H9 (cell line): ENCODE results near the gene PPARA. TPM values are rescaled to one million over a fixed set of nuclear protein-coding genes. Genes with fewer than 3 reads are reported as not detected.

Experiments used
- DNase-seq: peaks from one replicate; pipeline ENCODE4 v3.0.0-alpha.2; 2017
- H2AFZ ChIP-seq: one replicate; pipeline ENCODE4 v1.6.1; 2013; ENCODE audit warnings: mild to moderate bottlenecking, low read length, control low read depth, moderate library complexity
- H2AK5ac ChIP-seq: 2 replicates; pipeline ENCODE4 v1.6.1; 2013; ENCODE audit warnings: low read length, control low read depth, mixed read lengths; ENCODE audit not compliant: insufficient read length
- H2BK120ac ChIP-seq: one replicate; pipeline ENCODE4 v1.6.1; 2013; ENCODE audit warnings: low read depth, mild to moderate bottlenecking, low read length, control low read depth, inconsistent platforms; ENCODE audit not compliant: poor library complexity, severe bottlenecking
- H2BK12ac ChIP-seq: 2 replicates; pipeline ENCODE4 v1.6.1; 2013; ENCODE audit warnings: low read length, control low read depth, mixed read lengths, low read depth; ENCODE audit not compliant: insufficient read length
- H2BK15ac ChIP-seq: 2 replicates; pipeline ENCODE4 v1.6.1; 2013; ENCODE audit warnings: low read depth, low read length, control low read depth
- H2BK20ac ChIP-seq: one replicate; pipeline ENCODE4 v1.6.1; 2013; ENCODE audit warnings: low read depth, mild to moderate bottlenecking, low read length, control low read depth, inconsistent platforms; ENCODE audit not compliant: poor library complexity, severe bottlenecking
- H2BK5ac ChIP-seq: 2 replicates; pipeline ENCODE4 v1.6.1; 2013; ENCODE audit warnings: low read length, control low read depth, mixed read lengths; ENCODE audit not compliant: insufficient read length
- H3K14ac ChIP-seq: 2 replicates; pipeline ENCODE4 v1.6.1; 2013; ENCODE audit warnings: low read length, control low read depth; ENCODE audit not compliant: insufficient read depth
- H3K18ac ChIP-seq: 2 replicates; pipeline ENCODE4 v1.6.1; 2013; ENCODE audit warnings: low read depth, mild to moderate bottlenecking, mixed read lengths, low read length, control low read depth; ENCODE audit not compliant: insufficient read length
- H3K23ac ChIP-seq: 2 replicates; pipeline ENCODE4 v1.6.1; 2013; ENCODE audit warnings: low read length, control low read depth, mixed read lengths, low read depth; ENCODE audit not compliant: insufficient read length
- H3K23me2 ChIP-seq: 2 replicates; pipeline ENCODE4 v1.6.1; 2013; ENCODE audit warnings: low read depth, mild to moderate bottlenecking, mixed read lengths, low read length, control low read depth; ENCODE audit not compliant: insufficient read length, poor library complexity, severe bottlenecking
- H3K27ac ChIP-seq: 2 replicates; pipeline ENCODE4 v1.5.1; 2013; ENCODE audit warnings: low read length, control low read depth, mixed read lengths, low read depth; ENCODE audit not compliant: insufficient read length
- H3K27me3 ChIP-seq: 2 replicates; pipeline ENCODE4 v1.6.1; 2013; ENCODE audit warnings: low read length, control low read depth, inconsistent platforms; ENCODE audit not compliant: insufficient read depth
- H3K4ac ChIP-seq: 2 replicates; pipeline ENCODE4 v1.6.1; 2013; ENCODE audit warnings: low read depth, mild to moderate bottlenecking, control low read depth, inconsistent platforms, low read length, moderate library complexity
- H3K4me1 ChIP-seq: 2 replicates; pipeline ENCODE4 v1.6.1; 2013; ENCODE audit warnings: low read length, control low read depth, inconsistent platforms; ENCODE audit not compliant: insufficient read depth
- H3K4me2 ChIP-seq: 2 replicates; pipeline ENCODE4 v1.6.1; 2013; ENCODE audit warnings: low read length, control low read depth, mixed read lengths; ENCODE audit not compliant: insufficient read length, insufficient read depth
- H3K56ac ChIP-seq: 2 replicates; pipeline ENCODE4 v1.6.1; 2013; ENCODE audit warnings: low read depth, mild to moderate bottlenecking, mixed read lengths, low read length, control low read depth; ENCODE audit not compliant: insufficient read length
- H3K79me1 ChIP-seq: 2 replicates; pipeline ENCODE4 v1.6.1; 2013; ENCODE audit warnings: low read depth, mild to moderate bottlenecking, moderate library complexity, low read length, control low read depth, inconsistent platforms; ENCODE audit not compliant: insufficient read depth, poor library complexity, severe bottlenecking
- H3K79me2 ChIP-seq: 2 replicates; pipeline ENCODE4 v1.6.1; 2013; ENCODE audit warnings: low read length, control low read depth, inconsistent platforms; ENCODE audit not compliant: insufficient read depth
- H3K9ac ChIP-seq: 2 replicates; pipeline ENCODE4 v1.6.1; 2013; ENCODE audit warnings: low read length, control low read depth, mixed read lengths; ENCODE audit not compliant: insufficient read length; ENCODE audit errors: extremely low read depth
- H3K9me3 ChIP-seq: one replicate; pipeline ENCODE4 v1.6.1; 2013; ENCODE audit warnings: low read depth, low read length, inconsistent platforms; ENCODE audit not compliant: control insufficient read depth
- H3T11ph ChIP-seq: one replicate; pipeline ENCODE4 v1.6.1; 2013; ENCODE audit warnings: mild to moderate bottlenecking, low read length, control low read depth, inconsistent platforms
- H4K20me1 ChIP-seq: one replicate; pipeline ENCODE4 v1.6.1; 2013; ENCODE audit not compliant: control insufficient read depth, insufficient read length, insufficient read depth
- H4K5ac ChIP-seq: 2 replicates; pipeline ENCODE4 v1.6.1; 2013; ENCODE audit warnings: low read depth, mild to moderate bottlenecking, mixed read lengths, low read length, control low read depth; ENCODE audit not compliant: insufficient read length
- H4K8ac ChIP-seq: replicated peaks from 2 replicates; pipeline ENCODE4 v1.6.1; 2013; ENCODE audit warnings: low read length, control low read depth, mixed read lengths, low read depth; ENCODE audit not compliant: insufficient read length
- H4K91ac ChIP-seq: 2 replicates; pipeline ENCODE4 v1.6.1; 2013; ENCODE audit warnings: low read depth, mild to moderate bottlenecking, moderate library complexity, mixed read lengths, low read length, control low read depth; ENCODE audit not compliant: insufficient read length
- H3K27ac Mint-ChIP-seq, 3 experiments: 2 replicates in 2 of 3; 3 replicates in 1 of 3; pipeline ENCODE4 v1.8.0; 2020 to 2021; ENCODE audit warnings: mixed read lengths in 3 of 3, mild to moderate bottlenecking in 1 of 3, moderate library complexity in 1 of 3
- H3K27me3 Mint-ChIP-seq: 2 replicates; pipeline ENCODE4 v1.8.0; 2021; ENCODE audit warnings: low read depth, mild to moderate bottlenecking, moderate library complexity, mixed read lengths
- H3K36me3 Mint-ChIP-seq, 3 experiments: 2 replicates in 2 of 3; 3 replicates in 1 of 3; pipeline ENCODE4 v1.8.0; 2020 to 2021; ENCODE audit warnings: low read depth in 3 of 3, mixed read lengths in 3 of 3; ENCODE audit not compliant: insufficient read depth in 1 of 3
- H3K4me1 Mint-ChIP-seq, 2 experiments: 2 replicates each; pipeline ENCODE4 v1.8.0; 2020; ENCODE audit warnings: mixed read lengths in 2 of 2
- H3K4me3 Mint-ChIP-seq, 2 experiments: 2 replicates in 1 of 2; 3 replicates in 1 of 2; pipeline ENCODE4 v1.8.0; 2020 to 2021; ENCODE audit warnings: mild to moderate bottlenecking in 2 of 2, mixed read lengths in 2 of 2, moderate library complexity in 1 of 2
- H3K9me3 Mint-ChIP-seq, 2 experiments: 2 replicates in 1 of 2; 3 replicates in 1 of 2; pipeline ENCODE4 v1.8.0; 2020; ENCODE audit warnings: mild to moderate bottlenecking in 2 of 2, mixed read lengths in 2 of 2, moderate library complexity in 1 of 2
- CTCF ChIP-seq: fragments of 200-600 bp; sonication (generic); conservative IDR thresholded peaks from 3 replicates; pipeline ENCODE4 v1.8.0; 2021; ENCODE audit warnings: antibody characterized with exemption, mild to moderate bottlenecking
- WGBS: extraction: QIAGEN DNeasy Blood & Tissue Kit; methylation state at CpG from one replicate; pipeline ENCODE4 v1.1.7; 2013; ENCODE audit warnings: missing lambda C conversion rate, low lambda C conversion rate, mixed read lengths; ENCODE audit not compliant: insufficient read length; ENCODE audit errors: extremely low coverage; 5-methylcytosine and 5-hydroxymethylcytosine counted together
- total RNA-seq: library from RNA; stranded (reverse); gene quantifications from 2 replicates; pipeline ENCODE4 v1.2.1, GENCODE V29; 2021

Gene PPARA
- total RNA-seq, 1 experiment from 2014 or later: 7.3 TPM

- Histone ChIP-seq H3K14ac (no peak overlapping the region), H4K20me1 (no peaks in the 10 kb centered on the region), H4K8ac (no peak overlapping the region), H2BK15ac (no peak overlapping the region), H3K27me3 (no peaks in the 10 kb centered on the region), H3K4me1 (no peaks in the 10 kb centered on the region), H2BK20ac (no peak overlapping the region), H2AK5ac (no peak overlapping the region), H3K9ac (no peak overlapping the region), H3K56ac (no peak overlapping the region), H4K5ac (no peak overlapping the region), H2AFZ (no peak overlapping the region), H3K9me3 (no peaks in the 10 kb centered on the region), H2BK5ac (no peak overlapping the region), H3K23ac (no peak overlapping the region), H3T11ph (no peak overlapping the region), H2BK120ac (no peak overlapping the region), H4K91ac (no peak overlapping the region), H3K79me2 (no peaks in the 10 kb centered on the region), H3K79me1 (no peaks in the 10 kb centered on the region), H2BK12ac (no peak overlapping the region), H3K4me2 (no peak overlapping the region), H3K27ac (no peak overlapping the region), H3K23me2 (no peaks in the 10 kb centered on the region), H3K18ac (no peak overlapping the region), H3K4ac (no peak overlapping the region)
- no peak overlapping the region for H3K4me3 Mint-ChIP-seq
- no peak for DNase-seq
- no peaks in the 10 kb centered on the region for H3K36me3 Mint-ChIP-seq
- no peak overlapping the region for H3K27ac Mint-ChIP-seq
- peaks cover 4% of the 10 kb centered on the region; the same call in 1 of the 2 replicates for H3K27me3 Mint-ChIP-seq
- WGBS: no CpG with 5 or more reads among the region's 3 CpGs
- H3K4me1 Mint-ChIP-seq: peaks cover 3% of the 10 kb centered on the region in 2 experiments; a peak in 3 of 4 replicates
- TF ChIP-seq CTCF: no peak
- no peaks in the 10 kb centered on the region for H3K9me3 Mint-ChIP-seq
Measured at GRCh38 chr22:46165977-46166376, 15.7 kb downstream of the PPARA start.
